Spleen (tissue), 7 donors: ENCODE measurements around the gene TPTE.

Experiments used
- POLR2A ChIP-seq, 3 donors: fragments of 450-650 bp; IDR thresholded peaks; one replicate each; pipeline ENCODE4 v1.5.1; 2017; ENCODE audit warnings: antibody characterized with exemption in 3 of 3, mild to moderate bottlenecking in 1 of 3
- POLR2AphosphoS5 ChIP-seq, 3 donors: sonication (generic); formaldehyde crosslinking; IDR thresholded peaks; one replicate each; pipeline ENCODE4 v1.5.1; 2017; ENCODE audit warnings: antibody characterized with exemption in 3 of 3
- TF ChIP-seq, protein P1 (sequence below), 11 experiments: fragments of 200-600 bp in 7 of 11; fragments of 450-650 bp in 4 of 11; sonication (generic) in 4 of 11; IDR thresholded peaks in 8 of 11; conservative IDR thresholded peaks in 3 of 11; 1 replicate in 7 of 11; 2 replicates in 4 of 11; pipeline versions ENCODE4 v1.4.0 to v1.8.0; 2016 to 2021; ENCODE audit warnings: antibody characterized with exemption in 11 of 11, inconsistent platforms in 4 of 11, mild to moderate bottlenecking in 1 of 11
- donor health status: DM: no; HTN: no; CAD: no; lungs with moderate emphysema.
- donor health status: DM: no; HTN: no; CAD: no.
- donor health status: DM: no; HTN: no; CAD: no.

DNA sequence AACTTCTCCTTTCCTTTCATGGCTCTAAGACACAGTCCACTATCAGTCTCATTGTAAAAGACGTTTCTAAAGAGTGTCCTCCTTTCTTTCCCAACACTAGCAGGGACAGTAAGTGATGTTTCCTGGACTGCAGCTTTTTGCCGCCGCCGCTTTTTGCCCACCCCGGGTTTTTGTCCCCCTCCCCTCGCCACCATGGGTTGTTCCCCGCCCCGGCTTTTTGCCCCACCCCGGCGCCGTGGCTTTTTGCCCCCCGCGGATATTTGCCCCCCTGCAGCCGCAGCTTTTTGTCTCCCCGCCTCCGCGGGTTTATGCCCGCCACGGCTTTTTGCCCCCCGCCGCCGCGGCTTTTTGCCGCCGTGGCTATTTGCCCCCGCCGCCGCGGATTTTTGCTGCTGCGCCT, 95.2 kb downstream of the TPTE start:
- TF ChIP-seq, protein P1, sequence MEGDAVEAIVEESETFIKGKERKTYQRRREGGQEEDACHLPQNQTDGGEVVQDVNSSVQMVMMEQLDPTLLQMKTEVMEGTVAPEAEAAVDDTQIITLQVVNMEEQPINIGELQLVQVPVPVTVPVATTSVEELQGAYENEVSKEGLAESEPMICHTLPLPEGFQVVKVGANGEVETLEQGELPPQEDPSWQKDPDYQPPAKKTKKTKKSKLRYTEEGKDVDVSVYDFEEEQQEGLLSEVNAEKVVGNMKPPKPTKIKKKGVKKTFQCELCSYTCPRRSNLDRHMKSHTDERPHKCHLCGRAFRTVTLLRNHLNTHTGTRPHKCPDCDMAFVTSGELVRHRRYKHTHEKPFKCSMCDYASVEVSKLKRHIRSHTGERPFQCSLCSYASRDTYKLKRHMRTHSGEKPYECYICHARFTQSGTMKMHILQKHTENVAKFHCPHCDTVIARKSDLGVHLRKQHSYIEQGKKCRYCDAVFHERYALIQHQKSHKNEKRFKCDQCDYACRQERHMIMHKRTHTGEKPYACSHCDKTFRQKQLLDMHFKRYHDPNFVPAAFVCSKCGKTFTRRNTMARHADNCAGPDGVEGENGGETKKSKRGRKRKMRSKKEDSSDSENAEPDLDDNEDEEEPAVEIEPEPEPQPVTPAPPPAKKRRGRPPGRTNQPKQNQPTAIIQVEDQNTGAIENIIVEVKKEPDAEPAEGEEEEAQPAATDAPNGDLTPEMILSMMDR (IDR thresholded peaks at IDR 0.05 in 8 of 11, conservative IDR thresholded peaks at IDR 0.05 in 3 of 11): no peak
- TF ChIP-seq POLR2A (IDR thresholded peaks at IDR 0.05) (no peak), POLR2AphosphoS5 (IDR thresholded peaks at IDR 0.05) (no peak)
